GM23248 (cell line): ENCODE results near the gene ITIH2. TPM values are rescaled to one million over a fixed set of nuclear protein-coding genes. Genes with fewer than 3 reads are reported as not detected.
A peak's percentile ranks its signal among the peaks of the same experiment; 100 is the strongest.

Source experiments
- DNase-seq: peaks from one replicate; pipeline ENCODE4 v3.0.0-alpha.2; 2015
- H2AFZ ChIP-seq: fragments of 200-600 bp; sonication (generic); 2 replicates; pipeline ENCODE4 v1.6.1; 2016; ENCODE audit warnings: antibody characterized with exemption
- H3F3A ChIP-seq: fragments of 200-600 bp; sonication (generic); 2 replicates; pipeline ENCODE4 v1.6.1; 2016; ENCODE audit warnings: mild to moderate bottlenecking, antibody characterized with exemption, mixed run types; ENCODE audit not compliant: insufficient read depth
- H3K27ac ChIP-seq: fragments of 200-600 bp; sonication (generic); 2 replicates; pipeline ENCODE4 v1.5.1; 2016; ENCODE audit warnings: mild to moderate bottlenecking
- H3K27me3 ChIP-seq: fragments of 200-600 bp; sonication (generic); replicated peaks from 2 replicates; pipeline ENCODE4 v1.6.1; 2016; ENCODE audit warnings: mild to moderate bottlenecking; ENCODE audit not compliant: insufficient read depth
- H3K36me3 ChIP-seq: fragments of 200-600 bp; sonication (generic); 2 replicates; pipeline ENCODE4 v1.6.1; 2016; ENCODE audit warnings: low read depth, mild to moderate bottlenecking
- H3K4me1 ChIP-seq: fragments of 200-600 bp; sonication (generic); 2 replicates; pipeline ENCODE4 v1.6.1; 2016; ENCODE audit warnings: mild to moderate bottlenecking; ENCODE audit not compliant: insufficient read depth
- H3K4me2 ChIP-seq: fragments of 200-600 bp; sonication (generic); one replicate; pipeline ENCODE4 v1.6.1; 2016; ENCODE audit warnings: mild to moderate bottlenecking; ENCODE audit not compliant: unreplicated experiment
- H3K4me3 ChIP-seq: fragments of 200-600 bp; sonication (generic); 2 replicates; pipeline ENCODE4 v1.5.1; 2016; ENCODE audit warnings: mild to moderate bottlenecking
- H3K79me2 ChIP-seq: fragments of 200-600 bp; sonication (generic); 2 replicates; pipeline ENCODE4 v1.6.1; 2016; ENCODE audit warnings: mild to moderate bottlenecking; ENCODE audit not compliant: insufficient read depth
- H3K9ac ChIP-seq: fragments of 200-600 bp; sonication (generic); 2 replicates; pipeline ENCODE4 v1.6.1; 2016; ENCODE audit warnings: mild to moderate bottlenecking
- H3K9me2 ChIP-seq: fragments of 200-600 bp; sonication (generic); 2 replicates; pipeline ENCODE4 v1.6.1; 2016; ENCODE audit warnings: mixed run types, mild to moderate bottlenecking, moderate library complexity; ENCODE audit not compliant: insufficient read depth
- H3K9me3 ChIP-seq: fragments of 200-600 bp; sonication (generic); one replicate; pipeline ENCODE4 v1.6.1; 2017; ENCODE audit warnings: low read depth
- H4K20me1 ChIP-seq: fragments of 200-600 bp; sonication (generic); 2 replicates; pipeline ENCODE4 v1.6.0; 2016; ENCODE audit not compliant: insufficient read depth
- EZH2 ChIP-seq: fragments of 200-600 bp; sonication (generic); IDR thresholded peaks from 2 replicates; pipeline ENCODE4 v1.6.1; 2018; ENCODE audit warnings: antibody characterized with exemption, mild to moderate bottlenecking; ENCODE audit not compliant: insufficient read depth, poor library complexity, severe bottlenecking
- EZH2phosphoT487 ChIP-seq: fragments of 200-600 bp; sonication (generic); IDR thresholded peaks from 2 replicates; pipeline ENCODE4 v1.6.1; 2018; ENCODE audit warnings: antibody characterized with exemption, moderate library complexity, mild to moderate bottlenecking, low read depth; ENCODE audit not compliant: insufficient read depth
- WGBS, 2 experiments: methylation state at CpG; one replicate each; pipeline ENCODE4 v1.1.6; 2015 to 2017; ENCODE audit warnings: low lambda C conversion rate in 2 of 2, low coverage in 1 of 2; ENCODE audit errors: missing lambda C conversion rate in 2 of 2; 5-methylcytosine and 5-hydroxymethylcytosine counted together
- in situ Hi-C: fragments of 300-500 bp; cut with MboI; formaldehyde crosslinking; loops from 2 replicates; pipeline ENCODE4 v1.15.0; 2020
- polyA plus RNA-seq: library from polyadenylated mRNA; unstranded; fragments of >200 nt; fragmentation: Nextera tagmentation; extraction: Ambion mirVana; gene quantifications from 2 replicates; pipeline ENCODE4 v1.2.1, GENCODE V29; 2016
- total RNA-seq: library from RNA; depleted of rRNA; stranded (reverse); fragments of >200 nt; shearing (Covaris generic); gene quantifications from 2 replicates; pipeline ENCODE4 v1.2.3, GENCODE V29; 2014

The ITIH2 gene
- total and polyA plus RNA-seq, 2 experiments from 2014 or later = not detected

DNA sequence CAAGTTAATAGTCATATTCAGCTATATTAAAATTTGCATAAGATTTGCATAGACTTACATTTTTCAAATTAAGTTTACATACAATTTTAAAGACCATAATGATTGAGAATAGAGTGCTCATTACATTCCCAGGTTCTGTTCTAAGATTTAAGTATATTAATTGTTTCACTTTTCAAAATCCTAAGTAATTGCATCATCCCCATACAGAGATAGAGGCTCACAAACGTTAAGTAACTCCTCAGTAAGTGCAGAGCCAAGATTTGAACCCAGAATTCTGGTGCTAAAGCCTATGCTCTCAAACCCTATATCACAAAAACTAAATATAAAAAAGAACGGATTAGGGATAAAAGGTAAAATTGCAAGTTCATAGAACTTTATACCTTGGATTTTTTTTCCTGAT, 38.4 kb upstream of the ITIH2 start:
- H2AFZ ChIP-seq = no peak overlapping the region
- H3K79me2 ChIP-seq = no peaks in the 10 kb centered on the region
- H3K4me1 ChIP-seq = no peaks in the 10 kb centered on the region
- TF ChIP-seq EZH2phosphoT487 = no peak
- TF ChIP-seq EZH2 = no peak
- WGBS, 2 experiments = 49 to 50% methylated on average over 2 of the region's 2 CpGs
- no peaks in the 10 kb centered on the region for H3K9me3 ChIP-seq
- H3K4me2 ChIP-seq = no peak overlapping the region
- H3K9ac ChIP-seq = no peak overlapping the region
- H3F3A ChIP-seq = no peaks in the 10 kb centered on the region
- DNase-seq = no peak
- in situ Hi-C loops = no loop called here
- H3K27ac ChIP-seq = no peak overlapping the region
- no peaks in the 10 kb centered on the region for H3K9me2 ChIP-seq
- peaks cover 39% of the 10 kb centered on the region for H3K27me3 ChIP-seq
- no peaks in the 10 kb centered on the region for H4K20me1 ChIP-seq
- H3K36me3 ChIP-seq = no peaks in the 10 kb centered on the region
- no peak overlapping the region for H3K4me3 ChIP-seq

DNA sequence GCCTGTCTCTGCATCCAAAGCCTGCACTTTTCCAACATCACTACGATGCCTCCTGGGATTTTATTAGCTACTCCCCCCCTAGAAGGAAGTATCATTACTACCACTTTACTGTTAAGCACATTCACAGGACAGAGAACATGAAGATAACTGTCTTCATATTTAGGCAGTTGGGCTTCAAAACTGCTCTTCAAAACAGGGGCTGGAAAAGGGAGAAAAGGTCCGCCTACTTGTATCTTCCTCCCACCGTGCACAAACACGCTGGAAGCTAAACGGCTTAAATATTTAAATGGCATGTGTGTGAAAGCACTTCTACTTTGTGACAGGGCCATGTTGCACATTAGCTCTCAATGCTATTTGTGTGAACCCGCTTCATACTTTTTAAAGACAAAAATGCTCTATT, 37.3 kb upstream of the ITIH2 start:
- no peaks in the 10 kb centered on the region for H4K20me1 ChIP-seq
- no peak for TF ChIP-seq EZH2phosphoT487
- TF ChIP-seq EZH2 = no peak
- no peaks in the 10 kb centered on the region for H3K36me3 ChIP-seq
- no peak overlapping the region for H3K9ac ChIP-seq
- no peaks in the 10 kb centered on the region for H3K9me3 ChIP-seq
- peak; percentile 5 for DNase-seq
- H3K4me3 ChIP-seq = no peak overlapping the region
- no peak overlapping the region for H3K4me2 ChIP-seq
- no peak overlapping the region for H3K27ac ChIP-seq
- H3F3A ChIP-seq = no peaks in the 10 kb centered on the region
- 0 out of 2 replicates have a peak overlapping the region, but pooled peaks have one; percentile 9 for H2AFZ ChIP-seq
- H3K79me2 ChIP-seq = no peaks in the 10 kb centered on the region
- H3K9me2 ChIP-seq = no peaks in the 10 kb centered on the region
- in situ Hi-C loops = no loop called here
- 3 to 8% methylated on average over 6 of the region's 6 CpGs for WGBS, 2 experiments
- H3K27me3 ChIP-seq = peaks cover 47% of the 10 kb centered on the region
- H3K4me1 ChIP-seq = no peaks in the 10 kb centered on the region

DNA sequence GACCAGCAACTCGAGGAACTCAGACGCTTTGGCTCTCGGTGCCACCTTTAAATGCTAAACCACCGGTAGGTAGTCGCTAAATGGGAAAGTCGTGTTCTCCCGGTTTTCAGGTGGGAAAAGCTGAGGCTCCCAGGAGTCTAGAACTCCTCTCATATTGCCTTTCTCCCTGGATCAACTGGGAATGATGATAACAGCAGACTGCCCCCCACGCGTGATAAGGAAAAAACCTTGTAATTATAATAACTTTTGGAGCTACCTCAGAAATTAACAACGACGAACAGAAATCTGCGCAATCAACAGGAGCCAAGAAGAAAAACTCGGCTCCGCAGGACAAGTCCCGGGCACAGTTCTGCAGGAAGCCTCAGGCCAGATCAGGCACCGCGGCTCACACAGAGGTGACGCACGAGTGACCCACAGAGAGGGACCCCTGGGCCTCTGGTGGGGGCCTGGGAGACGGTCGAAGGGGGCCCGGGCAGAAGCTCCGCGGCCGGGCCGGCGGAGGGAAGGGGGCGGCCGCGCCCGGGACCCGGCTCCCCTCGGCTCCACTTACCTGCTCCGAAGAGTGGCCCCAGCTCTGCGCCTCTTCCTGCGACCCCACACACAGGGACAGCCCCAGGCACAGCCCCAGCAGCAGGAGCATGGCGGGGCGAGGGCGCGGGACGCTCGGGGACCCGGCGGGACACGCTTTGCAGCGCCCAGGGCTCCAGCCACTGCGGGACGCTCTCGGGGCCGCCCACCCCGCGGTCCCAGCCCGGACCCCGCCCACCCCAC, 36.7 kb upstream of the ITIH2 start, which contains the start of gene ITIH5:
ITIH5 (minus strand) TSS at position 714 of the 771 bp plus-strand sequence; CDS start at position 640, 74 bp downstream.
- no peak within 1 kb of the TSS for H3K27ac ChIP-seq
- H3K27me3 ChIP-seq = peaks cover 49% of the 10 kb centered on the region
- peak within 1 kb of the TSS; percentile 9; the same call in 1 of the 2 replicates for H2AFZ ChIP-seq
- no peaks in the 10 kb centered on the region for H4K20me1 ChIP-seq
- DNase-seq = peak; percentile 28
- TF ChIP-seq EZH2 (peak; percentile 87), EZH2phosphoT487 (0 out of 2 replicates have a peak, but pooled peaks have one; percentile 52)
- no peaks in the 10 kb centered on the region for H3K9me3 ChIP-seq
- H3K9me2 ChIP-seq = no peaks in the 10 kb centered on the region
- H3K79me2 ChIP-seq = no peaks in the 10 kb centered on the region
- H3K4me3 ChIP-seq = 0 out of 2 replicates have a peak within 1 kb of the TSS, but pooled peaks have one; percentile 19
- H3K9ac ChIP-seq = no peak within 1 kb of the TSS
- 1 to 2% methylated on average over 30 to 50 of the region's 54 CpGs for WGBS, 2 experiments
- H3K4me1 ChIP-seq = no peaks in the 10 kb centered on the region
- no peaks in the 10 kb centered on the region for H3F3A ChIP-seq
- H3K4me2 ChIP-seq = no peak within 1 kb of the TSS
- no peaks in the 10 kb centered on the region for H3K36me3 ChIP-seq
- in situ Hi-C loops = no loop called here

GRCh38 chr10:7667262-7668141, 35.6 kb upstream of the ITIH2 start:
- Histone ChIP-seq H3K36me3 (no peaks in the 10 kb centered on the region), H3K4me1 (no peaks in the 10 kb centered on the region), H4K20me1 (no peaks in the 10 kb centered on the region), H3F3A (no peaks in the 10 kb centered on the region), H3K27ac (no peak overlapping the region), H3K9ac (no peak overlapping the region), H2AFZ (no peak overlapping the region), H3K9me3 (no peaks in the 10 kb centered on the region), H3K4me3 (no peak overlapping the region), H3K9me2 (no peaks in the 10 kb centered on the region), H3K4me2 (no peak overlapping the region), H3K79me2 (no peaks in the 10 kb centered on the region), H3K27me3 (peaks cover 49% of the 10 kb centered on the region)
- WGBS, 2 experiments = 8 to 12% methylated on average over 10 to 42 of the region's 44 CpGs
- TF ChIP-seq EZH2 = no peak
- no peak for TF ChIP-seq EZH2phosphoT487
- no peak for DNase-seq
- in situ Hi-C loops = no loop called here
